ENCODE data around the gene RCAN3.
"Not testable (repeated sequence)": the region's sequence is repeated elsewhere in the genome, so short reads cannot be mapped to it uniquely, and the experiment has no call there.

RCAN3 gene

DNA sequence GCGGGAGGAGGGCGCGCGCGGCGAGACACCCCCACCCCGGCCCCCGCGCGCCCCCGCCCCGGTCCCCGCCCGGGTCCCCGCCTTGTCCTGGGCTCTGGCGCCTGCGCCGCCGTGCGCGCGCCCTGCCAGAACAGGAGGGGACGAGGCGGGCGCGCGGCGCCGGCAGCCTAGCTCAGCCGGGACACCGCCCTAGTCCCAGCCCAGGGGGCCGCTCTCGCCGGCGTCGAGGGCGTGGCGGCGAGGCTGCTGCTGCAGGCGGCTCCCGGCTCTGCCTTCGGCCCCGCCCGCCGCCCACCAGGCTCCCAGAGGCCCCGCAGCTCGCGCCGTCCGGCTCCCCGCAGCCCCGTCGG is at the start of gene RCAN3:
TSS of gene RCAN3 (plus strand) at position 128 of the 350 bp plus-strand sequence. CDS start 11,537 bp downstream, outside the sequence.
- in situ Hi-C loops (cut with MboI; ENCODE audit: low sequenced_read_pairs), result no loop called here

DNA sequence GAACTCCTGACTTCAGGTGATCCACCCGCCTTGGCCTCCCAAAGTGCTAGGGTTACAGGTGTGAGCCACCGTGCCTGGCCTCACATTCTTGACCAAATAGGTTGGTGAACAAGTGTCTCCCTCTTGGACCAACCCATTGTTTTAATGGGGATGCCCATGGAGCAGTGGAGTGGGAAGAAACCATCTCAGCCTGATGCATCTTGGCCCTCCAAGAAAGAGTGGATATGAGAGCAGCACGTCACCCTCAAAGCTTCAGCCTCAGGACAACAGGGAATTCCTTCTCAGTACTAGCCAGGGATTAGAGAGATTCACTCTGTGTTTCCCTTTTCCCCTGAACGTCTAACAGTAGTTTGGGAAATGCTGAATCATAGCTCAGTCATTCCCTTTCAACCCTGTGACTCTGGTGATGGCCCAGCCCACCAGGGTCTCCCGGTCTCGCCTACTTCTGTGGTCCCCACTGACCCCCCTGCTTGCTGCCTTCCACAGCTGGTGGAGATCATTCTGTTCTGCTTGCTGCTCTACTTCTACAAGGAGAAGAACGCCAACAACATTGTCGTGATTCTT is 49.6 kb upstream of the RCAN3 start:
- in situ Hi-C loops (cut with MboI; ENCODE audit: low sequenced_read_pairs), result no loop called here

DNA sequence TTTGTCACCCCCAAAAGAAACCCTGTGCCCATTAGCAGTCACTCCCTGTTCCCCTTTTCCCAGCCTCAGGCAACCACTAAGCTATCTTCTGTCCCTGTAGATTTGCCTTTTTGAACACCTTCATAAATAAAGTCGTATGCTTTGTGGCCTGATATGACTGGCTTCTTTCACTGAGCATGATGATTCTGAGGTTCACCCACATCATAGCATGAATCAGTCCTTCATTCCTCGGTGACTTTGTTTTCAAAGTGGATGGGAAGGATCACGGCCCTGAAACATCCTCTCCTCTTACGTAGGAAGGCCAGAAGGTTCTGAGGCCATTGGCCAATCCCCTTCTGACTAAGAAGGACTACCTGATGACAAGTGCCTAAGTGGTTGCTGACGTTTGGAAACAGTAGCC is 48.0 kb upstream of the RCAN3 start:
- in situ Hi-C loops (cut with MboI; ENCODE audit: low sequenced_read_pairs), result no loop called here

DNA sequence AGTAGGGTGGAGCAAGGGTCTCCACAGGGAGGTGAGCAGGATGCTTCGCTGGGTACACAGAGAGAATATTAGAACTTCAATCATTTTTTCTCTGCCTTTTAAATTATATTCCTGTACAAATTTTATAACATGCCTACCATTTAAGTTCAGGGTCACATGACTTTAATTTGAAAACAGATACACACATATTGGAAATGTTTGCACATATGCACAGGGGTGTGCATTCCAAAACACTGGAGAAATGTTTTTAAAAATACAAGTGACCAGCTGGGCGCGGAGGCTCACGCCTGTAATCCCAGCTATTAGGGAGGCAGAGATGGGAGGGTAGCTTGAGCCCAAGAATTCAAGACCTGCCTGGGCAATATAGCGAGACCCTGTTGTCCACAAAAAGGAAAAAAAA is 47.4 kb upstream of the RCAN3 start:
- in situ Hi-C loops (cut with MboI; ENCODE audit: low sequenced_read_pairs), result no loop called here

DNA sequence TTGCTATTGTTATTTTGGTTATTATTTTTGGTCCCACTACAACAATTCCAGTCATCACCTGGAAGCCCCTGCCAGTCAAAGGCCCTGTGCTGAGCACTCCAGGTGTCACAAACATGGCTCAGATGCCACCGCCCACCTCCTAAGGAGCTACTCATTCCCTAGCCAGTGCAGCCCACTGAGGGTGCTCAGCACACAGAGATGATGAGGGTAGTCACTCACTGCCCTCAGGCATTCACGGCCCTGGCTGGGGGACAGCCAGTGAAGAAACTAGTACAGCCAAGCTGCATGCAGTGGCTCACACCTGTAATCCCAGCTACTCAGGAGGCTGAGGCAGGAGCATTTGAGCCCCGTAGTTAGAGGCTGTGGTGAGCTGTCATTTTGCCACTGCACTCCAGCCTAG is 44.8 kb upstream of the RCAN3 start:
- in situ Hi-C loops (cut with MboI; ENCODE audit: low sequenced_read_pairs), result no loop called here

DNA sequence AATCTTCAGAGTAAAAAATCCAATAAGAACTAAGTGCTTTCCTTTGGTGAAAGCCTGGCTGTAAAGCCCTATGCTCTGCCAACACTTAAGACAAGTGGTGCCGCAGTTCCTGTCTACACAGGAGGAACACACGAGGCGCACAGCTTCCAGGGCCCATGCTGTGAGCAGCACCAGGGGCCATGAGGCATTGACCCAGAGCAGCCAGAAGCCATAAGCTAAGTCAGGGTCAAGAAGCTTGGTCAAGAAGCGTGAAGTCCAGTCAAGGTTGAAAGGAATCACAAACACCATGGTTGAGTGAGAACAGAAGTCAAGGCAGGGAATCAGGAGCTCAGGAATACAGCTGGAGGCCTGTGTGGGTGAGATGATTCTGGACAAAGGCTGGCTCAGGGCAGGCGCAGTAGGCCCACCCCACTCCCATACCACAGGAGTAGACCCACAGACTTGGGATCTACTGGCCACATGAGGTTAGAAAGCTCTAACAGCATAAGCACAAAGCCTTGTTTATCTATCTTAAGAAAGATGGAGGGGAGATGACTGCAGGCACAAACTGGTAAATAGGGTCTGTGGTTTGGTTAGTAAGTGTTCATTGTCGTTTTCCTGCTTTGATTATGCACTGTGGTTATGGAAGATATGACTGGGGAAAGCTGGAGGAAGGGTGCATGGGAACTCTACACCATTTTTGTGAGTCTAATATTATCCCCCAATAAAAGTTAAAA is 42.9 kb upstream of the RCAN3 start:
- in situ Hi-C loops (cut with MboI; ENCODE audit: low sequenced_read_pairs), result no loop called here

DNA sequence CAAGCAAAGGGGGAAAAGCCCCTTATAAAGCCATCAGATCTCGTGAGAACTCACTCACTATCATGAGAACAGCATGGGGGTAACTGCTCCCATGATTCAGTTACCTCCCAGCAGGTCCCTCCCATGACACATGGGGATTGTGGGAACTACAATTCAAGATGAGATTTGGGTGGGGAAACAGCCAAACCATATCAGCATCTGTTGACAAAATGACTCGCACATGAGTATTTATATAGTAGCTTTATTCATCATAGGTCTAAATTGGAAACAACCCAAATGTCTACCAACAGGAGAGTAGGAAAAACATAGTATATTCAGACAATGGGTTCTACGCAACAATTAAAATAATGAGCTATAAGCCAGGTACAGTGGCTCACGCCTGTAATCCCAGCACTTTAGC is 40.5 kb upstream of the RCAN3 start:
- in situ Hi-C loops (cut with MboI; ENCODE audit: low sequenced_read_pairs), result not testable (repeated sequence)

DNA sequence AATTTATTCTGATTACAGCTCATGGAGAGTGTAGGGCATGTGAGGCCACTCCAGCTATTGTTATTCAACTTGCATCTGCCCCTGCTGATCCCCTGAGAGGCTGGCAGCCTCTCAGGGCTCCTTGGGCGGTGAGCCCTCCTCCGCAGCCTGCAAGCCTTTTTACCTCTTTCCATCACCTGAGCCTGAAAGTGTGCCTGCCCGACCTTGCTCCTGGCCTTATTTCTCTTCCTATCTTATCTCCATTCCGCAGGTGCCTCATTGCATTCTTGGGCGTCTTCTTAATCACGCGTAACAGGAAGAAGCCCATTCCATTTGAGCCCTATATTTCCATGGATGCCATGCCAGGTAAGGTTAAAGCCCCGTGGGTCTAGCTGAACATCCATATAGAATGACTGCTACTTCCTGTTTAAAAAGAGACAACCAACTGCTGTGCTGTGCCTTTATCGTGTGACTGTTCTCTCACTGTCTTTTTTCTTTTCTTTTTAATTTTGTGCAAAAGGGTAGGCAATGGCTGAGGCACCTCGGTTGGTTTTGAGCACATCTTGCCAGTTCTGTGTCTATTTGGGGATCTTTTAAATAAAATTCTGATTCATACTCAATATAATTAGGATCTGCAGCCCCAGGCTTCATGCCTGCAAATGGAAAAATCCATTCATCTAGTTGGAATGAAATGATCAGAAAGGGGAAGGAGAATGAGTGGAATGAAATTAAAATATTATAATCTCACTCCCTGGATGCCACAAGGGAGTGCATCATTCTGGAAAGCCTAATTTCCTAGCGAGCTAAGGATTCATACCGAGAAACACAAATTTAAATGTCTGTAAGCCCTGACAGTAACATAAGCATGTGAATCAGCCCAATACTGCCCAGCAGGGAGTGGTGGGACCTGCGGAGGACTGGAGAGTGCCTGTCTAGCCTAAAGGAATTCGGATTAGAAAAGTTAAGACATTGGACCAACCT is 38.6 kb upstream of the RCAN3 start:
- in situ Hi-C loops (cut with MboI; ENCODE audit: low sequenced_read_pairs), result no loop called here

DNA sequence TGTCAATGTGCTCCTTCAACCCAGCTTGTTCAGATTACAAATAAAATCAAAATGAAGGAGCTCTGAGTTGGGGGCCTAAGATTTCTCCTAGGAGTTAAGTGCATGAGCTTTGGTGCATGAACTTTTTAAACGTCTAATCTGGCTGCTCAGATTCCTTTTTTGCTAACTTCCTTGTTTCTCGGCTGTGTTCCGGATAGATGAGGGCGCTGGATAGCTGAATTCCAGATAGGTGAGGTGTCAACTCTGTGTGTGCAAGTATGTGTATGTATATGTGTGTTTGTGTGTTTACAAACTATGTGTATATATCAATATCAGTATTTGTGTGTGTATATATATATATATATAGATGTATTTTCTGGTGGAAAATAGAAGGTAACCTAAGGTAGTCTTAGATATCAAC is 37.5 kb upstream of the RCAN3 start:
- in situ Hi-C loops (cut with MboI; ENCODE audit: low sequenced_read_pairs), result no loop called here

DNA sequence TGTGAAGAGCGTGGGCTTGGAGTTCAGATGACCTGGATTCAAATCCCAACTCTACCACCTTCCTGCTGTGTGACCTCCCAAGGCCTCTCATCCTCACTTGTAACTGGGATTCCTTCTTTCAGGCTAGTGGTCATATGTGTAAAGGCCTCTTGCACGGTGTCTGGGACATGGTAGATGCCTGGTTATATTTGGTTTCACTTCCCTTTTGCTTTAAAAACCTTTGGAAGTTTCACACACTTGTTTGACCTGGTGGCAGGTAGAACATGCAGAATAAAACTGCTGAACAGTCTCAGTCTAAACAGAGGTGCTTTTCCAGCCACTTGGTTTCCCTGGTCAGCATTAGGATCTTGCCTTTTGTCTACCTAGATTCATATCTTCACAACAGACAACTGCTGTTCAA is 37.0 kb upstream of the RCAN3 start:
- in situ Hi-C loops (cut with MboI; ENCODE audit: low sequenced_read_pairs), result no loop called here

DNA sequence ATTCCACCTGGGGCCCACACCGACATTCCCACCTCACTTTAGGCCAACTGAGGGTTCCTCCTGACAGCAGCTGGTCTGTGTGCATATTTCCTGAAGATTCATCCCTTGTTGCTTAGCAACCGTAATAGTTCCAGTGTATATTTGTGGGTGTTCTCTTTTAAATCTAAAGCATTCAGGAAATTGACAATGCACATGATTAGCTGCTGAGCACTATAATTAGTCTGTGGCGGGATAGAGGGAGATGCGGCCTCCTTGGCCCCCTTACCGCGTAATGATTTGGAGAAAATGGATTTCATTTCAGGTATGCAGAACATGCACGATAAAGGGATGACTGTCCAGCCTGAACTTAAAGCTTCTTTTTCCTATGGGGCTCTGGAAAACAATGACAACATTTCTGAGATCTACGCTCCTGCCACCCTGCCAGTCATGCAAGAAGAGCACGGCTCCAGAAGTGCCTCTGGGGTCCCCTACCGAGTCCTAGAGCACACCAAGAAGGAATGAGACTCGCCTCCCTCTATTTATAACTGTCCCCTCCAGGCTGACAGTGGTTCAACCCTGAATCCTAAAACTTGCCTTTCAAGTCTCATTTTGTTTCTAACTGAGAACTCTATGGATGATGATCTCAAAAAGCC is 33.8 kb upstream of the RCAN3 start:
- in situ Hi-C loops (cut with MboI; ENCODE audit: low sequenced_read_pairs), result no loop called here

DNA sequence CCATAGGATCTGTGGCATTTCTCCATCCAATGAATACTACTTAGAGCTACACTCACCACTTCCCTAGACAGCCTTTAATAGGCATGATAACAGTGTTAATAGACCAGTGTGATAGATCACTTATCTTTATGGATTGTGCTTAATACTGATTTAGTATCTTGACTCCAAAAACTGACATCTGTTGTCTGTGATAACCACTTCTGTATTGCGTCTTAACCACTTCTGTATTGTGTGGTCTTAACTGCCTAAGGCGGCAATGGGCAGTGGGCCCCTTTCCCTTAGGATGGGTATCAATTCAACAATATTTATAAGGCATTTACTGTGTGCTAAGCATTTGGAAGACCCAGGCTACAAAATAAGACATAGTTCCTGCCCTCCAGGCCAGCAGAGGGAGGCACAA is 32.0 kb upstream of the RCAN3 start:
- in situ Hi-C loops (cut with MboI; ENCODE audit: low sequenced_read_pairs), result no loop called here

DNA sequence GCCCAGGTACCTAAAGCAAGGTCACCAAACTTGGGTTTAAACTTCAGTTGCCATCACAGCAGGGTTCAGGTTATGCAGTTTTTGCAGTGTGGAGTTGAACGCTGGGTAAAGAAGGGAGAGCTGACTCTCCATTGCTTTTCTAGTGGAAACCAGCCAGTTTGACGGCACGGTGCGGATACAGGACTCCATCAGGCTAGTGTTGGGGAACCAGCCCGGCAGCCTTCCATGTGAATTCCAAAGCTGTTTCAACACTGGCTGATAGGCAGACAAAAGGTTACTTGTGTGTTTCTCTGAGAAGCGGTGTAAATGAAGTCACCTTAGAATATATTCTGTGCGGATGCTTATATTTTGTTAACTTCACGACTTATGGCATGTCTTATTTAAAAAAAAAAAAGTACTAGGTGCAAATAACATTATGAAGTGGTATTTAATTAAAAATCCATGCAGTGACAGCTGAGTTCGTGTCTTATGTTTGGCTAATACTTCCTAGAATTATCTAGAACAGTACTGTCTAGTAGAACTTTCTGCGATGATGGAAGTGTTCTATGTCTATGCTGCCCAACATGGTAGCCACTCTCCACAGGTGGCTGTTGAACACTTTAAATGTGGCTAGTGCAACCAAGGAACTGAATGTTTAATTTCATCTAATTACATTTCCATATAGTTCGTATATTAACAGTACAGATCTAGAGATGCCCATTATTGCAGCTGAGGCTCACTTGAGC is 29.9 kb upstream of the RCAN3 start:
- in situ Hi-C loops (cut with MboI; ENCODE audit: low sequenced_read_pairs), result no loop called here

DNA sequence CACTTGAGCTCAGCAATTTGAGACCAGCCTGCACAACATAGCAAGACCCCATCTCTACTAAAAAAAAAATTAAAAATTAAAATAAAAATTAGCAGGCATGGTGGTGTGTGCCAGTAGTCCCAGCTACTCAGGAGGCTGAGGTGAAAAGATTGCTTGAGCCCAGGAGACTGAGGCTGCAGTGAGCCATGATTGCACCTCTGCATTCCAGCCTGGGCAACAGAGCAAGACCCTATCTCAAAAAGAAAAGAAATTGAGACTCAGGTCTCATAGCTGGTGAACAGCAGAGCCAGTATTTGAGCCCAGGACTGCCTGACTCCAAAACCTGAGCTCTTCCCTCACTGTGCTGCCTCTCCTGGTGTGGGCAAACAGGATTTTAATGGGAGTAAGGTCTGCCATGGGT is 28.4 kb upstream of the RCAN3 start:
- in situ Hi-C loops (cut with MboI; ENCODE audit: low sequenced_read_pairs), result no loop called here

DNA sequence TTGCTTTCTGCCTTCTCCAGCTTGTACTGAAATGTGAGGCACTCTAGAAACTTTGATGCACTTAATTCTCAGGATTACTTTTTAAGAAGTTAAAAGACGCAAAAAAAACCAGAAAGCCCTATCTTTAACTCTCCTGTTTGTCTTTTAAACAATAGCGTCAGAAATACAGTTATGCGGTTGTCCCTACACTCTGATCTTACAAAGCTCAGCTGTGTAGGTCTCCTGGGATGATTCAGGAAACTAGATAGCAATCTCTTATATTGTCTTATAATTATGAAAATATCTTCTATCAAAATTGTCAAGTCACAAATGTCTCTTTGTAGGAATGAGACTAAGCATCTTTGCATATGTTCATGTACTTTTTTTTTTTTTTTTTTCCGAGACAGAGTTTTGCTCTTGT is 26.9 kb upstream of the RCAN3 start:
- in situ Hi-C loops (cut with MboI; ENCODE audit: low sequenced_read_pairs), result no loop called here

DNA sequence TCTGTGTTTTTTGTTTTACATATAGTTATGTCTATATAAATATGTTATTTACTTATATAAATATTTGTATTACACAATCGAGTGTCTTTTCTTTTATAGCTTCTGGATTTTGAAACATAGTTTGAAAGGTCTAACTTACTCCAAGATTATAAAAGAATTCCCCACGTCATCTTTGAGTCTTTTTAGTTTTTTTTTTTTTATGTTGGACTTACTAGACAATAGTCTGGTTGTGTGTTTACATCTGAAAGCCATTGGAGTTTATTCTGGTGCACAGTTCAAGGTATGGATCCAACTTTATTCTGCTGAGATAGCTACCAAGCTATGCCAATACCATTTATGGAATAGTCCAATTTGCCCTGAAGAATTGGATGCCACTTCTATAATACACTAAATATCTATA is 26.1 kb upstream of the RCAN3 start:
- in situ Hi-C loops (cut with MboI; ENCODE audit: low sequenced_read_pairs), result no loop called here

DNA sequence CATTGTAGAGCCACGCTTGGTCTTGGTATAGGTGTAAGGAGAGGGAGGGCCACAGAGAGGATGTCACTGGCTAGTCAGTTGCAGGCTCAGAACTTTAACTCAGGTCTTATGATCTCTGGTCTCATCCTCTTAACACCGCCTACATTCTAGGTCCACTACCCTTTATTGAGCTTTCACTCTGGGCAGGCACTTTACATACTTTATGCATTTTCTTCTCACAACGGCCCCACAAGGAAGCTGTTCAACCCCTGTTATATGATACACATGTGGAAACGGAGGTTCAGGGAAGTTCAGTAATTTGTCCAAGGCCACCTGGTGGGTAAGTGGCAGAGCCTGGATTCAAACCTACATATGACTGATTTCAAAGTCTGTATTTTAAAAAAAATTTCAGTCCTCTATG is 25.3 kb upstream of the RCAN3 start:
- in situ Hi-C loops (cut with MboI; ENCODE audit: low sequenced_read_pairs), result no loop called here

DNA sequence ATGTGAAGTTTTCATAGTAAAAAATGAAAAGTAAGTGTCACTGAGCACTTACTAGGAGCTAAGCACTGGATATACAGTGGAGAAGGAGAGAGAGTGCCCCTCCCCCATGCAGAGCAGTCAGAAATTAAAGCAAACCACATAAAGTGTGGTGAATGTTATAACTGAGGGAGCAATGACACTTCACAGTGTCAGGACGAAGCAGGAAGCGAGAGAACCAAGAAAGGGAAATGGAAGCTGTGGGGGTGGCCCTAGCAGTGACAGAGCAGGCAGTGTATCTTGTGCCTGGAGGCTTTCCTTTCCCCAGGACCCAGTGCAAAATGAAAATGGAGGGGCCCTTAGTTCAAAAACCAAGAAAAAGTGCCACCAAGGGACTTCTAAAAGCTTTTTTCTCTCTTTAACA is 21.5 kb upstream of the RCAN3 start:
- in situ Hi-C loops (cut with MboI; ENCODE audit: low sequenced_read_pairs), result no loop called here

DNA sequence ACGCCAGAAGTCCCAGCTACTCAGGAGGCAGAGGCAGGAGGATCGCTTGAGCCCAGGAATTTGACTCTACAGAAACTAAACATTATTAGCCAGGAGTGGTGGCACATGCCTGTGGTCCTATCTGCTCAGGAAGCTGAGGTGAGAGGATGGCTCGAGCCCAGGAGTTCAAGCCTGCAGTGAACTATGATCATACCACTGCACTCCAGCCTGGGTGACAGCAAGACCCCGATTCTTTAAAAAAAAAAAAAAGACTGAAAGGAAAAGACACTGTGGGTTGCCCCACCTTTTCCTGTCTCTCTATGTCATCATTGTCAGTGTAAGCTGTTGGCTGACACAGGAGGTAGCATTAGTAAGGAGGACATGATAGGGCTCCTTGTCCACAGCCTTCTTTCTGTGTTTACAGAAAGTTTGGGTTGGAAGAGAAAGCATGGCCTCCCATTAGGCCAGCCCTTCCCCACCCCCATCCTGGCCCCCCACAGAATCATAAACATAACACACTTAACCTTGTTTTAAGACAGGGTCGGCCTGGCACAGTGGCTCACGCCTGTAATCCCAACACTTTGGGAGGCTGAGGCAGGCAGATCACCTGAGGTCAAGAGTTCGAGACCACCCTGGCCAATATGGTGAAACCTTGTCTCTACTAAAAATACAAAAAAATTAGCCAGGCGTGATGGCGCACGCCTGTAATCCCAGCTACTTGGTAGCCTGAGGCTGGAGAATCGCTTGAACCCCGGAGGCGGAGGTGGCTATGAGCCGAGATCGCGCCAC is 20.6 kb upstream of the RCAN3 start:
- in situ Hi-C loops (cut with MboI; ENCODE audit: low sequenced_read_pairs), result no loop called here

DNA sequence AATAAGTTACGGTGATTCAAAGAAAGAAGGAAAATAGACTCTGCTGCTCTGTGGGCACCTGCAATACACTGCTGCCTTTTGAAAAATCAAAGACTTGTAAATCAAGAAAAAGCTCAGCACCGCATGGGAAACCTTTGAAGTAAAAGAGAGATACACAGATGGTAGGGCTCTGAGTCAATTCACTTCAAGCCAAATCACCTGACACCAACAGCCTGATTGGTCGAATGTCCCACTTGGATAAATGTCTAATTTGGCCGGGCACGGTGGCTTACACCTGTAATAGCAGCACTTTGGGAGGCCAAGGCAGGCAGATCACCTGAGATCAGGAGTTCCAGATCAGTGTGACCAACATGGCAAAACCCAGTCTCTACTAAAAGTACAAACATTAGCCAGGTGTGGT is 19.2 kb upstream of the RCAN3 start:
- in situ Hi-C loops (cut with MboI; ENCODE audit: low sequenced_read_pairs), result no loop called here
